ENCODE results near the gene FAM32A. TPM values are rescaled to one million over a fixed set of nuclear protein-coding genes. Genes with fewer than 3 reads are reported as not detected.

Gene FAM32A
- 74.4 TPM for total RNA-seq

- Histone ChIP-seq H3K36me3 (peaks cover 13 to 21% of the 10 kb centered on the region in 2 donors), H3K27me3 (no peaks in the 10 kb centered on the region), H3K9me3 (no peaks in the 10 kb centered on the region), H3K4me1 (peaks cover 3 to 17% of the 10 kb centered on the region in 2 donors), H3K4me3 (peak within 1 kb of the TSS; percentile 87 to 95), H3K27ac (peak within 1 kb of the TSS; percentile 77 to 85)
- DNase-seq (ENCODE audit: low spot score in 2 of 2), result peak; percentile 98 to 100
- TF ChIP-seq, protein P1, sequence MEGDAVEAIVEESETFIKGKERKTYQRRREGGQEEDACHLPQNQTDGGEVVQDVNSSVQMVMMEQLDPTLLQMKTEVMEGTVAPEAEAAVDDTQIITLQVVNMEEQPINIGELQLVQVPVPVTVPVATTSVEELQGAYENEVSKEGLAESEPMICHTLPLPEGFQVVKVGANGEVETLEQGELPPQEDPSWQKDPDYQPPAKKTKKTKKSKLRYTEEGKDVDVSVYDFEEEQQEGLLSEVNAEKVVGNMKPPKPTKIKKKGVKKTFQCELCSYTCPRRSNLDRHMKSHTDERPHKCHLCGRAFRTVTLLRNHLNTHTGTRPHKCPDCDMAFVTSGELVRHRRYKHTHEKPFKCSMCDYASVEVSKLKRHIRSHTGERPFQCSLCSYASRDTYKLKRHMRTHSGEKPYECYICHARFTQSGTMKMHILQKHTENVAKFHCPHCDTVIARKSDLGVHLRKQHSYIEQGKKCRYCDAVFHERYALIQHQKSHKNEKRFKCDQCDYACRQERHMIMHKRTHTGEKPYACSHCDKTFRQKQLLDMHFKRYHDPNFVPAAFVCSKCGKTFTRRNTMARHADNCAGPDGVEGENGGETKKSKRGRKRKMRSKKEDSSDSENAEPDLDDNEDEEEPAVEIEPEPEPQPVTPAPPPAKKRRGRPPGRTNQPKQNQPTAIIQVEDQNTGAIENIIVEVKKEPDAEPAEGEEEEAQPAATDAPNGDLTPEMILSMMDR (IDR thresholded peaks at IDR 0.05), result peak; percentile 9 to 37 (median 22)
- intact Hi-C loops (cut with DNase I), result loop anchor here (1.0 to 10.0 kb wide), 3 partner anchors 12 to 350 kb away; partner anchors contain the start of genes AP1M1 and RAB8A
Measured at GRCh38 chr19:16185123-16185767, at the start of gene FAM32A. Gene FAM32A, plus strand, starts transcription at chr19:16185410. Its CDS starts 33 bp downstream, at chr19:16185443.

DNA sequence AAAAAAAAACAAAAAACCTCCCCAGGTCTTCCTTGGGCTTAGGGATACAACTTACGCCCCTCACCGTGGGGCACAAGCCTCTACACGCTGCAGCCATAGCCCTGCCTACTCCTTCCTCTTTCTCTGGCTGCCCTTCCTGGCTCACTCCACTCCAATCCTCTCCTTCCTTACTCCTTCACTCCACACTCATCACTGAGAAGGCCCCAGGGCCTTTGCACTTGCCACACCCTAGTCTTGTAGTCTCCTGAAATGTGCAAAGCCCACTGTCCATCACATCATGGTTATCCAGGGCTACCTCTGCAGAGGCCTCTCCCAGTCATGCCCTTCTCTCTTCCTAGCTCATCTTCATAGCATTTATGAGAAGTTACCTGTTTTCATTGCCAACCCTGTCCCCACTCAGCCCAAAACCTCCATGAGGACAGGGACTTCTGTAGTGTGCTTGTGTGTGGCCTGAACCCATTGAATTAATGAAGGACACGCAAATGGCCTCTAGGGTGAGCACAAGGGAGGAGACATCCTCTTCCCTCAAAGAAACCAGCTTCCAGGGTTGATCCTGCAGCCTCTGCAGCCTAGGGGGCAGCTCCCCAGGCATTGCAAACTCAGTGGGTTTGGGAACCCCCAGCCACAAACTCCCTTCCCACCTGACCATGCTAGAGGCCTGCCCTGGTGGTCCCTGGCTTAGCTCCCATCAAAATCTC is 49.6 kb upstream of the FAM32A start:
- Histone ChIP-seq H3K27ac (no peak overlapping the region), H3K27me3 (no peaks in the 10 kb centered on the region), H3K4me3 (no peak overlapping the region), H3K9me3 (no peaks in the 10 kb centered on the region), H3K4me1 (no peaks in the 10 kb centered on the region), H3K36me3 (peaks cover 33 to 37% of the 10 kb centered on the region in 2 donors)
- TF ChIP-seq, protein P1 (IDR thresholded peaks at IDR 0.05), result no peak
- intact Hi-C loops (cut with DNase I), result no loop called here
- no peak for DNase-seq (ENCODE audit: low spot score in 2 of 2)

- no peaks in the 10 kb centered on the region for H3K27me3 ChIP-seq
- no peaks in the 10 kb centered on the region for H3K9me3 ChIP-seq
- intact Hi-C loops (cut with DNase I), result no loop called here
- DNase-seq (ENCODE audit: low spot score in 2 of 2), result no peak
- peaks cover 27 to 29% of the 10 kb centered on the region in 2 donors for H3K36me3 ChIP-seq
- no peaks in the 10 kb centered on the region for H3K4me1 ChIP-seq
- H3K27ac ChIP-seq, result no peak overlapping the region
- TF ChIP-seq, protein P1 (IDR thresholded peaks at IDR 0.05), result no peak
- no peak overlapping the region for H3K4me3 ChIP-seq
Measured at GRCh38 chr19:16136185-16136999, 48.8 kb upstream of the FAM32A start.

- Histone ChIP-seq H3K4me1 (no peaks in the 10 kb centered on the region), H3K4me3 (no peak overlapping the region), H3K27ac (no peak overlapping the region), H3K36me3 (no peaks in the 10 kb centered on the region), H3K9me3 (no peaks in the 10 kb centered on the region), H3K27me3 (no peaks in the 10 kb centered on the region)
- intact Hi-C loops (cut with DNase I), result no loop called here
- TF ChIP-seq, protein P1 (IDR thresholded peaks at IDR 0.05), result no peak
- DNase-seq (ENCODE audit: low spot score in 2 of 2), result no peak
Measured at GRCh38 chr19:16139752-16140151, 45.5 kb upstream of the FAM32A start.

DNA sequence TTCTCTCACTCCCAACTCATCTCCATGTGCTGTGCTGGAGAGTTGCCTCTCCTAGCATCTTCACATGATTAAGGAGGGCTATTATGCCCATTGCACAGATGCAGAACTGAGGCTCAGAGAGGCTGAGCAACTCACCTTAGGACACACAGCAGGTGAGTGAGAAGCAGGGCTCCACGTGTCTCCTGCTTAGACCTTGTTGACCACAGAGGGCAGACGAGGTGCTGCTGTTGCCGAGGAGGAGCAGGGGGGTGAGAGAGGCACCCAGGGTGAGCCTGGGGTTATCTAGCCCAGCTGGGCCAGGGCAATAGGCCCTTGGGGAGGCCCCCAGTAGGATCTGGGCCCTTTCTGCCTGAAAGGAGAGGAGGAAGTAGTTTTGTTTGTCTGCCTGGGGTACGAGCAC is 44.2 kb upstream of the FAM32A start:
- Histone ChIP-seq H3K4me3 (no peak overlapping the region), H3K36me3 (no peaks in the 10 kb centered on the region), H3K27ac (no peak overlapping the region), H3K4me1 (no peaks in the 10 kb centered on the region), H3K27me3 (no peaks in the 10 kb centered on the region), H3K9me3 (no peaks in the 10 kb centered on the region)
- intact Hi-C loops (cut with DNase I), result no loop called here
- TF ChIP-seq, protein P1 (IDR thresholded peaks at IDR 0.05), result no peak
- no peak for DNase-seq (ENCODE audit: low spot score in 2 of 2)
